Measurements from ENCODE around the gene ADAMTS13. TPM values are rescaled to one million over a fixed set of nuclear protein-coding genes. Genes with fewer than 3 reads are reported as not detected.

ADAMTS13 gene
- total and polyA plus RNA-seq, 2 donors (not counting 3 experiments of a cell fraction or from before 2014, with no cell fraction given): 1.5 to 2.5 TPM

- Histone ChIP-seq H3K4me1 (ENCODE audit: control insufficient read depth, extremely low read depth, insufficient read depth, low read length) (no peaks in the 10 kb centered on the region), H3K4me3 (replicated peaks in 1 of 3; ENCODE audit: insufficient read depth in 1 of 3, low read depth in 1 of 3, low read length in 3 of 3) (no peak overlapping the region), H3K9ac (replicated peaks; ENCODE audit: extremely low read depth, insufficient read depth, low read length) (no peak overlapping the region), H3K36me3 (ENCODE audit: control insufficient read depth in 2 of 2, extremely low read depth in 1 of 2, insufficient read depth in 2 of 2, low read length in 2 of 2) (no peaks in the 10 kb centered on the region), H3K27ac (ENCODE audit: insufficient read depth, low read depth, low read length) (no peak overlapping the region), H4K20me1 (replicated peaks; ENCODE audit: control insufficient read depth, extremely low read depth, insufficient read depth, low read length) (no peaks in the 10 kb centered on the region), H3K27me3 (ENCODE audit: control insufficient read depth in 2 of 2, insufficient read depth in 2 of 2, low read length in 2 of 2) (peaks cover 0 to 6% of the 10 kb centered on the region in 2 experiments), H3K4me2 (ENCODE audit: insufficient read depth, low read length) (no peak overlapping the region), H3K9me3 (replicated peaks; ENCODE audit: control insufficient read depth, insufficient read depth, low read length) (no peaks in the 10 kb centered on the region), H2AFZ (ENCODE audit: low read depth, low read length) (no peak overlapping the region), H3K9me1 (replicated peaks; ENCODE audit: control insufficient read depth, extremely low read depth, insufficient read depth, low read length) (no peaks in the 10 kb centered on the region), H3K79me2 (ENCODE audit: control insufficient read depth, insufficient read depth, low read length) (no peaks in the 10 kb centered on the region)
- CTCF ChIA-PET: no interaction called here
- TF ChIP-seq POLR2AphosphoS5 (IDR thresholded peaks at IDR 0.05; ENCODE audit: insufficient read depth, low read depth, low read length) (no peak), FOS (IDR thresholded peaks at IDR 0.05; ENCODE audit: borderline replicate concordance, insufficient read depth, low read length) (no peak), POLR2A (IDR thresholded peaks at IDR 0.05; ENCODE audit: low read depth, low read length) (no peak), MYC (IDR thresholded peaks at IDR 0.05; ENCODE audit: low read depth, low read length) (no peak), CTCF (IDR thresholded peaks at IDR 0.05; ENCODE audit: extremely low read depth in 1 of 2, insufficient read depth in 1 of 2, low read depth in 1 of 2, low read length in 2 of 2) (no peak), MAX (IDR thresholded peaks at IDR 0.05; ENCODE audit: insufficient read depth, insufficient read length) (no peak), JUN (IDR thresholded peaks at IDR 0.05; ENCODE audit: borderline replicate concordance, insufficient read depth, insufficient read length, low read depth) (no peak), EZH2 (IDR thresholded peaks at IDR 0.05; ENCODE audit: borderline replicate concordance, low read depth, low read length, severe bottlenecking) (no peak), GATA2 (IDR thresholded peaks at IDR 0.05; ENCODE audit: insufficient read depth, insufficient read length, low read depth, low read length) (no peak)
- dilution Hi-C loops (cut with MboI; ENCODE audit: extremely low pct_ligation_motif_present, low sequenced_read_pairs) (no loop called here), intact Hi-C loops (cut with micrococcal nuclease) (no loop called here)
- BruUV-seq (replicated peaks): no TSS peak
- FAIRE-seq (no peak), DNase-seq (ENCODE audit: low read depth, low spot score) (no peak)
- POLR2A ChIA-PET: no interaction called here
These were observed 11.2 kb downstream of the ADAMTS13 start for GRCh38 chr9:133433351-133433843.

All from endothelial cell of umbilical vein (primary cell).